Forelimb muscle (tissue), 1 donor: ENCODE measurements around the gene MGLL. TPM values are rescaled to one million over a fixed set of nuclear protein-coding genes. Genes with fewer than 3 reads are reported as not detected.

Source experiments
- DNase-seq: peaks from one replicate; pipeline ENCODE4 v3.0.0-alpha.2; 2013; ENCODE audit warnings: low read depth
- polyA plus RNA-seq: library from polyadenylated mRNA; unstranded; fragments of 120-200 nt; gene quantifications from one replicate; pipeline ENCODE4 v1.2.1, GENCODE V29; 2013; ENCODE audit not compliant: insufficient read length

MGLL gene
- polyA plus RNA-seq, 1 donor = 24.5 TPM

DNA sequence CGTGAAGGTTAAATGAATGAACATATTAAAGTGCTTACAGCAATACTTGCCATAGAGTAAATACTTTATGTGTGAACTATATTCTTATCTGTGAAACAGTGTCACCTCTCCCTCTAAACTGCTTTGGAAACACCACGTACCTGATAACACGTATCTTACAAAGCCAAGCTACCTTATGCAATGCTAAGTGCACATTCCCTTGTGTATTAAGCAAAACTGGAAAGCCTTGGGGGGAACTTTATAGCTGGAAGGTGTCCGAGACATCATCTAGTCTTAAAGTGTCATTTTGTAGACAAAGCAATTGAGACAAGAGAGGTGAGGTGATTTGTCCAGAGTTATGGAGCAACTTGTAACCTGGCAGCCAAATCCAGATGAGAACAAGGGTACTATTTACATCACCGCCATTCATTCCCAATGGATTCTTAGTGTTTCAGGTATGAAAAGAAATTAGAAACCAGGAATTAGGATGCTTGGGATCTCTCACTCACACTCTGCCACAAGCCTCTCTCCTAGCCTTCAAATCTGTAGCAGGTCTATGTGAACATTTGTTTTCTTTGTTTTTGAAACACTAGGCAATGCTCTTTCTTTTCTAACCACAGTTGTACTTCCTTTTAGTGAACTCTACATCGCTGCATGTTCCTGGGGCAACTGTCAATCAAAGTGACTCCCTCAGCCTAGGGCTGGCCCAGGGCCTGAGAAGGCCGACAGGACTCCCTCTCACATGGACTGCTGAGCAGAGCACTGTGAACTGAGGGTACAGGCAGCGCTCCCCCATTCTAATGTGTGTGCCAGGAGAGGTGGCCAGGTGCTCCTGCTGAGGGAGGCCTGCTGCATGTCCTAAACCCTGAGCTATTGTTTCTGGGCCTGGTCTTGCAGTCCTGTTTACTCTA lies 13.9 kb upstream of the MGLL start:
- DNase-seq = no peak

DNA sequence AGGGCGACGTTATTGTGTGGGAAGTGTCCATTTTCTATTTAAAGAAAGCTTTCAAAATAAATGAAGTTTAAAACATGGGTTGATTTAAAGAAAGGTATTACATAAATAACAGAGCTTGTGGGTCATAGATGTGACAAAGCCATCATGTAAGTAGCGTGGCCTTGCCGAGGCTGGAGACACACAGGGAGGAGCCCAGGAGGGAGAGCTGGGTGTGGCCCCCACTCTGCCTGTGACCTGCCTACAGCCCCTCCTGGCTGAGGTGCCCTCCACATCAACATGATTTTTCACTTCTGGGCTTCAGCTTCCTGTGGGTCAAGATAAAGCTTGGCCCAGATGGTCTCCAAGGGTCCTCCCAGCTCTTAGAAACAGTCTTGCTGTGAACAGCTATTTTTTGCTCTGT lies 12.5 kb upstream of the MGLL start:
- no peak for DNase-seq

DNA sequence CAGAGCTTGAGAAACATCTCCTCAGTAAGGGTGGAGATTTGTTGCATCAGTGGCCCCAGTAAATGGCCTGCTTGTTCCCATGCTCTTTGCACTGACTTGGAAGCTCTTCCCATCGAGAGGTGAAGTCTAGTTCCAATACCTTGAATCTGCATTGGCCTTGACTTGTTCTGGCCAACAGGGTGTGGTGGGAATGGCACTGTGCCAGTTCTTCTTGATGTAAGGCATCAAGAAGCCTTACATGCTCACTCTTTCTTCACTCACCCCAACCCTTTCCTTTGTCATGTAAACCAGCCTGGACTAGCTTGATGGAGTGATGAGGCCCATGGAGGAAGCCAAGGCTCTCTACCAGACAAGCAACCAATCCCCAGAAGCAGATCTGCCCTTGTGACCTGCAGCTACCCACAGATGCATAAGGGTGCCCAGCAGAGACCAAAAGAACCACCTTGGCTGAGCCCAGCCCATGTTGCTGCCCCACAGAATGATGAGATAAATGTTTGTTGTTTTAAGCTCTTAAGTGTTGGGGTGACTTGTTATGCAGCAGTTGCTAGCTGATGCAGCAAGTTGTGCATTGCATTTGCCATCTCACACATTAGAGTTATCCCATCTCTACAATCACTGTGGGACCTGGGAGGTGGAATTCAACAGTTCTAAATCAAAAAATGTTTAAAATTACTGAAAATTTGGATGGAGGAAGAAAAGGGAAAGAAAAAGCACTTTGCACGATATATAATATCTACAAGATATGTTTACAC lies 11.1 kb upstream of the MGLL start:
- no peak for DNase-seq

DNA sequence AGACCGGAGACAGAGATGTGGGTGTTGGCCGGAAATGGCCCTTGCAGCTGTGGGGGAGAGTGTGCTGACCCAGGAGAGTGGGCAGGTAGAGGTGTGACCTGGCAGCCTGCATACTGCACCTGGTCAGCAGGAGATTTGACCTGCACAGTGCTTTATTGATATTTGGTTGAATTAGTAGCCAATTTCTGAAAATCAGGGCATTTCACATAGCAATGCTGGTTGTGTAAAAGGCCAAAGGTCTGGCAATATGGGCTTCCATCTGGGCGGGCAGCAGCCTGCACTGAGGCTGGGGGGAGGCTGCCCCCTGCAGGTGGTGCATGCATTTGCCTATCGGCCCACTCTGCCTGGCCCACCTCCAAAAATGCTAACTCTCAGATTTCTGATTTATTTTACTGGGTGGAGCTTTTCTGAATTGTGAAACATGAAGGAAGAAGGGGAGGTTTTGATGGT lies 9.4 kb upstream of the MGLL start:
- DNase-seq = no peak

DNA sequence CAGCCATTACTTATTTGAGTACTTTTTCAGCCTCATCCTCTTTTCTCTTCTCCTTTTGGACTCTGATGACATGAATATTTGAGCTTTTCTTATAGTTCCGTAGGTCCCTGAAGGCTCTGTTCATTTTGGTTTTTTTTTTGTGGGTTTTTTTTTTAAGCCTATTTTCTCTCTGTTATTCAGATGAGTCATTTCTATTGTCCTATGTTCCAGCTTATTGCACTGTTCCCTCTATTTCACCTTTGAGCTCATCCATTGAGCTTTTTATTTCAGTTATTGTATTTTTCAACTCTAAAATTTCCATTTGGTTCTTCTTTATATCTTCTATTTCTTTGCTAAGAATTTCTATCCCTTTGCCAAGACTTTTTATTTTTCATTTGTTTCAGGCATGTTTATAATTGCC lies 7.2 kb upstream of the MGLL start:
- no peak for DNase-seq

DNA sequence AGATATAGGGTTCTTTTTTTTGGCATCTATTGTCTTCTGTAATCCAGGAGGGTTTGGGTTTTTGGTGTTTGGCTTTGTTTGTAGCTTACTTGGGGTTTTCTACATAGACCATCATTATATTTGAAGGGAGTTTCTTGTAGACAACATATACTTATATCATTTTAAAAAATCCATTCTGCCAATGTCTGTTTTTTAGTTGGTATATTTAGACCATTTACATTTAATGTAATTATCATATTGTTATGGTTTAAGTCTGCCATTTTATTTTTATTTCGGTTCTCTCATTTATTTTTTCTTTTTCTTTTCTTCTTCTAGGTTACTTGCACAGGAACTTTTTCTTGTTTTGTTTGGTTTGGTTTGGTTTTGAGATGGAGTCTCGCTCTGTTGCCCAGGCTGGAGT lies 5.5 kb upstream of the MGLL start:
- DNase-seq = no peak

DNA sequence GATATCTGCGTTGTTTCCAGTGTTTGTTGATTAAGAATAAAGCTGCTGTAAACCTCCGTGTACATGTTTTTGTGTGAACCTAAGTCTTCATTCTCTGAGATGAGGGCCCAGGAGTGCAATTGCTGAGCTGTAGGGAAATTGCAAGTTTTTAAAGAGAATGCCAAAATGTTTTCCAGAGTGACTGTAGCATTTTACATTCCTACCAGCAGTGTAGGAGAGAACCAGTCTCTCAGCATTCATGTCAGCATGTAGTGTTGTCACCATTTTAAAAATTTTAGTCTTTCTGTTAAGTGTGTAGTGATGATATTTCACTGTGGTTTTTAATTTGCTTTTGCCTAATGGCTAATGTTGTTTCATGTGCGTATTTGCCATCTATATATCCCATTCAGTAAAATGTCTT lies 3.4 kb upstream of the MGLL start:
- DNase-seq = no peak

DNA sequence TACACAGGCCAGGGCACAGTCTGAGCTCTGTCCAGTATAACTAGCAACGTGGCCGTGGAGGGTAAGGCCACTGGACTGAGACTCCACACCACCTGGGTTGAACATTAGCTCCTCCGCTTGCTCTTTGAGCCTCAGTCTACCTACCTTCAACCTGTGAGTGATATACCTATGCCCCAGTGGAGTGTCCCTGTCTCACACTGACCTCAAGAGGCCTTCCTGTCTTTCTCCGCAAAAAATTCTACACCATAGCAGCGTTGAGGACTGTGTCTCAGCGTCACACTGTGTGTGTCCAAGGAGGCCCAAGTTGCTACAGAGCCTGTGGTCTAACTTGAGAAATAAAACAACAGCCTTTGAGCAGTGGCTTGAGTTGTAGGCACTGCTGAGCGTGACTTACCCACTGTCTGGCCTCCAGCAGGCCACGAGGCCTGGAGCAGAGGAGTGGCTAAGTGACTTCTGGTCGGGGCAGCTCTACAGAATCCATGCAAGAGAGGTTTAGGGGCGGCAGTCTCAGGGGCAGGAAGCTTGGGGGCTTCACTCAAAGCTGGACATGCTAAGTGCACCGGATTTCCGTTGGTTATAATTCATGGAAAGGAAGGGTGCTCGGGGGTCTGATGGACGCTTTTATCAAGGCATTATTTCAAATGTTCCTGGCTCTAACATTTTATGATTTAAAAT lies 2.0 kb upstream of the MGLL start:
- no peak for DNase-seq

DNA sequence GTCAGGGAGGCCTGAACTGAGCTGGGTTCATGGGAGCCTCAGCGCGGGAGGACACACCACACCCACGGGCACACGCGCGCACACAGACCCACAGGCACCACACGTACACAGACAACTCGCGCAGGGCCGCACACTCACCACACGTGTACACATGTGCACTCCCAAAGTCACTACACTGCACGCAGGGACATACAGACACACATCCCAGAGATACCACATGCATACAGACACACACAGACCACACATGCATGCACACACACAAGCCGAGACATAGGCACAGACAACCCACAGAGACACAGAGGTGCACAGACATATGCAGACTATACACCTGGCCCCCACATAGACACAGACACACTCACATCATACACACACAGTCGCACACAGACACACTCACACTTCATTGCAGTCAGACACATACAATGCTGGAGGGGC lies 1.1 kb upstream of the MGLL start:
- no peak for DNase-seq

DNA sequence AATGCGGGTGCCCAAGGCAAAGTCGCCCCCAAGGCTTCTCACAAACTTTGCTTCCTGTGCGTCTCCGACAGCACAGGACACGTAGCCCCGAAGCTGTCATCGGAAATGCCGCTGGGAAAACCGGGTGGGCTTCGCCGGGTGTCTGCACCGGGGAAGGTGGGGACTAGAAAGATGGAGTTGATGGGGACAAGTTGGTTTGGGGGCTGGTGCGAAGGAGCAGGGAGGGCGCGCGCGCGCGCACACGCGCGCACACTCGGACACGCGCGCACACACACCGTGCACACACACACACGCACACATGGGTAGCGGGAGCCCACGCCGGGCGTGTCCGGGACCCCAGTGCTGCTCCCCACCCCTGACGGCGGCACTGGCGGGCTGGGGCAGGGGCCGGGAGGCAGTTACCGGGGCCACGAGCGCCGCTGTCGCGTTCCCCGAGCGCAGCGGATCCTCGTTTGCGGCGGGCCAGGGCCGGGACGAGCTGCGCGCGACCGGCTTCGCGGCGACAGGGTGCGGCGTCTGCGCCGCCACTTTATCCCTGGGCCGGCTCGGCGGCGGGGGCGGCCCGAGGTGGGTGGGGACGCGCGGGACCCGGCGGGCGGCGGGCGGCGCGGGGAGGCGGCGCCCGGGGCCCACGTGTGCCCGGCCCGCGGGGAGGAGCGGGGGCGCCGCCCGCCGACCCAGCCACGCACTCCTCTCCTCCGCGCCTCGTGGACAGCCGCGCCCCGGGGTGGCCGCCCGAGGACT lies 539 bp upstream of the MGLL start:
- no peak for DNase-seq

DNA sequence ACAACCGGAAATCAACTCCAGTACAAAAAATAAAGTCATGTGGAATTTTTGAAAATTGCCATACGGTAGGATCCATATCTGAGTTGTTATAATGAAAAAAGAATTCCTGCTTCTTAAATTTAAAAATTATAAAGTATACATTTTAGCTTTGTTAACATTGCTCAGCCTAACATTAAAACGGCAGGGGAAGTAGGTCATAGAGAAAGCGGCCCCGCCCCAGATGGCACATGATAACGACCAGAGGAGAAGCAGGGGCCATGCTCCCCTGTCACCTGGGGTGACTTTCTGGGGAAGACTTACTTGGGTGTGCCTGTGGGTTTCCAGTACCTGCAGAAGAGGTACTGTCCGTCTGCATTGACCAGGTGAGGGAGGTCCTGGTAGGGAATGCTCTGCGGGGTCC lies 921 bp downstream of the MGLL start:
- no peak for DNase-seq

DNA sequence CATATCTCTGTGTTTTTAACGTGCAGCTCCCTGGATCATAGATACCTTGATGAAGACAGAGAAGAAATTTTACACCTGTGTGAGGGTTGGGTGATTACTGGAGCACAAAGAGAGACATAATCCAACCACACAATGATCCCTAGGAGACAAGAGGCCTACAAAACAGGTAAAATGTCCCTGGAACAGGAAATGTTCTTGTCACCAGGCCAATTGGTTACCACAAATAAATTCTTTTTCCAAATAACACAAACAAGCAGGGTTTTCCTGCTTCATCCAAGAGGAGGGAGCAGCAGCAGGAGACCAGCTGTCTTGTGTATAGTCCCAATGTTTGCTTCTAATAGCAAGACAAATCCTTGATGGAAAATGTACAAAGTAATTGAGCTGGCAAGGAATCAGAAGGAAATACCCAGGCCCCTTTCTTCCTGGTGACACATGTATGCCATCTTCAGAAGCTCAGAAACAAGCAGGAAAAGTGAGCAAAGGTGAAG lies 1.4 kb downstream of the MGLL start:
- DNase-seq = no peak

DNA sequence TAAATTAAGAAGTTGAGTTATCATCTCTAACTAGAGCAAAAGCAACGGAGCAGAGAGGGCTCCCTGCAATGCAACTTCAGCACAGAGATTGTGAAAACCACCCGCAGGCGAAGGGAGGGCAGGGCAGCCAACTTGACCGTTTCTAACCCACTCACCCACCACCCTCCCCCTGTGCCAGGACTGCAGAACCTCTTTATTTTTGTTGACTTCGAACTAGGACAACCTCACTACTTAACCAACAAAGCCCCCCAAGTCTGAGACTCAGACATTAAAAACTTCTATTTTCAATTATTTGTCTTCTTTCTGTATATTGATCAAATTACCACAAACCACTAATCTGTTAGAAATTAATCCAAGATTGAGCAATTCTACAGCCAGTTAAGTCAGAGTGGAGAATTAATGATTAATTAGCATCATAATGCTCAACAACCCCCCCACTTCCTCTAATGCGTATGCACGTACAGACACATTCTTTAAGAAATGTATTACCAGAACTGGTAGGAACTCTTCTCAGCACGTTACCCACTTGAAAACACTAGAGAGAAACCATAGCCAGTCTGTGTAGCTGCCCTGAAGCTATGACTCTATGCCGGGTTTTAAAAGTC lies 2.0 kb downstream of the MGLL start:
- no peak for DNase-seq

DNA sequence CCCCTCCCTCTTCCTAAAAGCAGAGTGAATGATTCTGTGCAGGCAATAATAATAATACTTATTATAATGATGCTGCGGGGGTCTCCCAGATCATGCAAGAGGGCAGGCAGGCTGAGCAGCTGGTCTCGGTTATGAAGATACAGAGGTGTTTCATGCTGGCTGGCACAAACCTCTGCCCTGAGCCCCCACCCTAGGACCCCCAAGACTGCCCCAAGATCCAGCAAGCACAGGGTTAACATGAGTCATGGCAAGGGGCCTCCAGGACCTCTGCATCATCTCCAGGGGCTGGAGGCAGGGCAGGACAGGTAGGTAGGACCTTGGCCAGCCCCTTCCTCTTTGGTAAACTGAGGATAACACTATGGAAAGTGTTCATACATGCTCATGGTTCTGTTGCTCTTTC lies 2.7 kb downstream of the MGLL start:
- no peak for DNase-seq

DNA sequence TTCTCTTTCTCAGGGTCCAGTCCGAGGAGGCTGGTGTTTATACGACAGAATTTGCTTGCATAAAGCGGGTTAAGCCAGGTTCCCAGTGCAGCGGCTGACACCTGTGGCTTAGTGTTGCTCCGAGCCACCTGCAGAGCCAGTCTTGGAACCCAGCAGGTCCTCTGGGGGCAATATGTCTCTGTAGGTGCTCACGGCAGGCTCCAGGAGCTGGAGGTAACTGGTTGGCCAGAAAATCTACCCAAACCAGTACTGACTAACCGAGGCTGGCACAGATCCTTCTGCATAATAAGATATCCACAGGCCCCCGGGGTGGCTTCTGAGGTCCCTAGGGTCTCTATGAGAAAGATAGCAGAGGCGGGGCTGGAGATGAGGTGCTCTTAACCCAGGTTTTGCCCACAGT lies 3.2 kb downstream of the MGLL start:
- DNase-seq = no peak

DNA sequence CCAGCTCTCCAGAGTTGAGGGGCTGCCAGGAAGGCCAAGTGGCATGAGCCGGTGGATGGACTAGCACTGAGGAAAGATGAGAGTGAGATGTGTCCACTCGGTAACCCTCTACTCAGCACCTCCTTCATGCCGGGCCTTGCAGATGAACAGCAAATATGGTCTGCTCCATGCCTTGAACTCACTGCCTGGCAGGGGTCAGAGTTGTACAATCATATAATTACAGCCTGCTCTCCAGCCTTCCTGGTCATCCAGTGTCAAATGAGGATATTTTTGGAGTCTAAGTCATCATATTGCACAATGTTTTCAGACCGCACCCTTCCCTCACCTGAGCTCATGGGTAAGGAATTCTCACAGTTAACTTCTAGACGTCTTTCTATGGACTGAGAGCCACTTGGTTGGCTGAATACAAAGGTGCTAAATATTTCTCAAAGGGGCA lies 4.9 kb downstream of the MGLL start:
- DNase-seq = no peak

DNA sequence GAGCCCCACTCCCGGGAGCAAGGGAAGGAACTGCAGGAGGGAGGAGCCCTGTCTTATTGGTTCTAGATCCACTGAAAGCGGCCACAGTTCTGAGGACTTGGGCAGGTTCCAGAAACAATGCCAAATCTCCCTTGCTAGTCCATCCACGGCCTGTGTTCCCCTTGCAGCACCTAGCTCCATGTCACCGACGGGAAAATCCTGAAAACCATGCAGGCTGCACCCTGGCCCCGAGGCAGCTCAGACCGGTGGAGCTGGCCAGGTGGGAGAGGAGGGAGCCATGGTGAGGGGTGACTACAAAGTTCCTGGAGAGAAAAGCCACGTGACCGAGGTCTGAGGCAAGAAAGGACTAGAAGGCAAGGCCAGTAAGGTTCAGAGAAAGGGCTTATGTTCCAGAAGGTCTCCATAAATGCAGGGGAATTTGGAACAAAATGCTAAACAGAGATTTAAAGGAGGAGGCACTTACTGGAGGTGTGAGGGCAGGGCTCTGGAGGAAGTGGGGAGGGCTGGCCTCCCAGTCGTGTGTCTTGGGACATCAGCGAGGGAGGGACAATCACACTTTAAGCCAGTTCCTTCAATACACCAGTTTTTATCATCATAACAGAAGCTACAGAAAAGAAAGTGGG lies 5.4 kb downstream of the MGLL start:
- no peak for DNase-seq

DNA sequence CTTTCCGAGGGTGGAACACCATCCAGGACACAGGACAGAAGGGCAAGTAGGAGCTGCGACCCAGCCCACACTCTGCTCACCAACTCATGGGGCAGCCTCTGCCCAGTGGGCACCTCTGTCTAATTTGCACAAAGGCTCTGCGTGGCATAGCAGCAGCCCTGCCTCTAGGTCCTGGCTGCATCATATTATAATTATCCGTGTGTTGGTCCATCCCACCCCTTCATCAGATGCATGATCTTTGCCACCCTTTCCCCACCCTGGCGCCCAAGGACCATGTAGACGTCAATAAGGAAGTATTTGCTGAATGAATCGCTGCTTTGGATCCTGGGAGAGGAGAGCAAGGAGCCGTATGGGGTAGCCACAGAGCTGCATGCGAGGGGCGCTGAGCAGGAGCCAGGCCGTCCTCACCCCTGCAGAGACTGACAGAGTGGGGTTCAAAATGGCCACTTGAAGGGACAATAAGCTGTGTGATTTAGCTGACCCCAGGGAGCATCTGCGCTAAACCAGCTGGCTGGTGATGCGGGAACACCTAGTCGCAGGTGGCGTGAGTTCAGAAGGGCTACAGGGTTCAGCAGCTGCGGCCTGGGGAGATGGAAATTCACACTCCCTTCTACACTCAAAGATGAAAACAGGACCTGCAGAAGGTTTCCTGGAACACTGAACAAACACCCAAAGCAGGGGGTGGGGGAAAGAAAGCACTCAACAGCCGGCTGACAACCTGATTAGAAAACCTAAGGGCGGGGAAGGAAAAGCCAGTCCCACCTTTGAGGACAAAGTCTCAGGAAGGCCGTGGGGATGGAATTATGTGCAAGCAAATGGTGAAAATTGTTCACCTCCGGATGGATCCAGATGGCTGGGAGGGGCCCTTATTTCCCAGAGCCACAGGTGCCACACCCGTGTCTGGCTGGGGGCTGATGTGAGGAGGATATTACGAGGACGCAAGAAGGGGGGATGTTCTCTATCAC lies 6.4 kb downstream of the MGLL start:
- DNase-seq = no peak

DNA sequence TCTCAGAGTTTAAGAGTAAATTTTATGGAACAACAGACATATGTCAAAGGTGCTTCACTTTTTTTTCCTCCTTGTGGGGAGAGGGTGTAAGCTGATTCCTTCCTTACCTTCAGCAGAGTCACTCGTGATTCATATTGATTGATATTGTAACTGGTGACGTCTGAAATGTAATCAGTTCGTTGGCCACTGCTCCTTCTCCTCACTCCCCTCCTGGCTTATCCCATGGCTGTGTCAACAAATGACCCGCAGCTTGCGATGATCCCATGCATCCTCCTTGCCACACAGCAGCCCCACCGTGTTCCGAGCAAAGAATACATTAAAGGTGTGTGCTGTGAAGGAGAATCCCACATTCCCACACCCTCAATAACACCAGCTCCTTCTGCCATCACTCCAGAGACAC lies 7.3 kb downstream of the MGLL start:
- DNase-seq = no peak
